Measurements from ENCODE around the gene CDON.
"Not testable (repeated sequence)": the region's sequence is repeated elsewhere in the genome, so short reads cannot be mapped to it uniquely, and the experiment has no call there.

Gene CDON

DNA sequence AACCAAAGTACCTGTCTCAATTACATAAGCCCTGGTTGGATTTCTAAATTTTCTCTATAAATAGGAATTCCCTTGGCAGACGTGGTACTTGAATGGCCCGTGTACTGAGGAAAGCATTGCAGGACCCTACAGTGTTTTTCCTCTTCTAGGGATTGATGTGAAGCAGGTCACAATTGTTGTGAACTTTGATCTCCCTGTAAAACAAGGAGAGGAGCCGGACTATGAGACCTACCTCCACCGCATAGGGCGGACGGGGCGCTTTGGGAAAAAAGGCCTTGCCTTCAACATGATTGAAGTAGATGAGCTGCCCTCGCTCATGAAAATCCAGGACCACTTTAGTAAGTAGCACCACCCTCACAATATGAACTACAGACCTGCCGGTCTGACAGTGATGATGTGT is 141.6 kb downstream of the CDON start:
- DNase-seq, result no peak

DNA sequence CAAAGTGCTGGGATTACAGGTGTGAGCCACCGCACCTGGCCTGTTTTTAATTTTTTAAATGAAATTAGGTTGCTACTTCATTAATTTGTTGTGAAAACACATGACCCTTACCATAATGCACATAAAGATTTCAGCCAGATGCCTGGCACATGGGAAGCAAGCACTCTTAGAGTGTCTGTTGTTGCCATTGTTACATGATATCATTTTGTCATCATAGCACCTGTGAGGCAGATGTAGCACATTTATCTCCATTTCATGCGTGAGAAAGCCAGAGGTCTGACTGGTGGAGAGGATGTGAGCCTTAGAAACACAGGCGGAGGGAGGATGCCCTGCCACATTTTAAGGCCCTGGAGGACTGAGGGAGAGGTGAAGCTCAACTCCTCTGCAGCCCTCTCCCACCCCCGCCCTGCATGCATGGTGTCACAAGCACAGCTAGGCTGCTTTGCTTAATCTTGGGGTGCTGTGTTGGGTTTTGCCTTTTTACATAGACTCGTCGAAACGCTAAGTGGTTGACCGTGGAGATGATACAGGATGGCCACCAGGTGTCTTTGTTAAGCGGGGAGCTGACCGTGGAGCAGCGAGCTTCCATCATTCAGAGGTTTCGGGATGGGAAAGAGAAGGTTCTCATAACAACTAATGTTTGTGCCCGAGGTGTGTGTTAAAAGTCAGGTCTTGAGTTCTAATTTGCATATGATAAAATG is 144.4 kb downstream of the CDON start:
- DNase-seq, result no peak

DNA sequence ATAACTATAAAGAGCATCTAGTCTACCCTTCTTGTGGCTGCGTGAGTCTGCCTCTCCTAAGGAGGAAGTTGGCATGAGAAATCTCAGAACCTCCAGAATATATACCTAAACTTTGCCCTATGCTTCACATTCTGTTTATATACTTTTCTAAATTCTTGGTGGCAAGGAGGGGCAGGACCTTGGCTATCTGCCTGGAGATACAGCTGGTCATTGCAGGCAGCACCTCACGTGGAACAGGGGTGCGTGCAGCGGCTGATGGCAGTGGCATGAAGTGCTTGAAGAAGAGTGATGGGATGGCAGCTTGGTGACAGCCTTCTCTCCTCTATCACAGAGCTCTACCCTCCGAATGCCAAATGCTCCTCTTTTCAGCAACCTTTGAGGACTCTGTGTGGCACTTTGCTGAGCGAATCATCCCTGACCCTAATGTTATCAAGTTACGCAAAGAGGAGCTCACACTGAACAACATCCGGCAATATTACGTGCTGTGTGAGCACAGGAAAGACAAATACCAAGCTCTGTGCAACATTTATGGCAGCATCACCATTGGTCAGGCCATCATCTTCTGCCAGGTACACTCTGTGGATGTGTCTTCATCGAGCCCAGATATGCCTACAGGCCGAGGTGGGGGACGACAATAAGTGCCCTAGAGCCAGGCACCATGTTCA is 145.9 kb downstream of the CDON start:
- no peak for DNase-seq

DNA sequence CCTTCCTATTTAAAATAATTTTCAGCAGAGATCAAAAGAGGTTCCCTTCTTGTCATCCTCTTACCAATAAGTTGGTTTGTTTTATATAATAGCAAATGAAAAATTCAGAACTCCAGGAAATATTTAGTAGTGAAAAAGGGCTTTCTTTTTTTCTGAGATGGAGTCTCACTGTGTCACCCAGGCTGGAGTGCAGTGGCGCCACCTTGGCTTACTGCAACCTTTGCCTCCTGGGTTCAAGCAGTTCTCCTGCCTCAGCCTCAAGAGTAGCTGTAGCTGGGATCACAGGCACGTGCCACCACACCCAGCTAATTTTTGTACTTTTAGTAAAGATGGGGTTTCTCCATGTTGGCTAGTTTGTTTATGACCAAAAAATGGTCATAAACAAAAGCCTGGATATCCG is 148.1 kb downstream of the CDON start:
- DNase-seq, result not testable (repeated sequence)

DNA sequence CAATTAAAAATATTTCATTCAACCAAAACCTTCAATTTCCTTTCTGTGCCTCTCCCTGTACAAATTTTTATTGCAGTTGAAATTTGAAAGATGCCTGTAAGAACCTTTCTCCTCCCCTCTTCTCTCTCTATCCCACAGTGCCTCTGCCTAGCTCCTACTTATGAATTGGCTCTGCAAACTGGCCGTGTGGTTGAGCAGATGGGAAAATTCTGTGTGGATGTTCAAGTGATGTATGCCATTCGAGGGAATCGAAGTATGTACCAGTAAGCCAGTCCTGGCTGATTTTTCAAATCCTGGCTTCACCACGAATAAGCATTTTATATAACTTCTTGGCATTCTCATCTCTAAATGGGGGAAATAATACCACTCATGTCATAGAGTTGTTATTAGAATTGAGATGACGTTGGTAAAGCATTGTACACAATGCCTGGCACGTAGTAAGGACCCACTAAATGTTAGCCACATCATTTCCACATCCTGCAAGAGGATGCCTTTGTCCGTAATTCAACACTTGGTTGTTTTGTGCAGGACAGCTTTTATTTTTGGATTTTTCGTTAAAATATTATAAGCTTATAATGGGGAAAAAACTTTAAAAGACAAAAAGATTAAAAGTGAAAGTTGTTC is 152.3 kb downstream of the CDON start:
- no peak for DNase-seq
